GM21367 (cell line): ENCODE measurements around the gene OR14A2.
"Not testable (repeated sequence)": the region's sequence is repeated elsewhere in the genome, so short reads cannot be mapped to it uniquely, and the experiment has no call there.

Experiments used
- ATAC-seq: cut with Tn5 transposase; IDR thresholded peaks from one replicate; pipeline ENCODE4 v1.9.1; 2021; ENCODE audit not compliant: unreplicated experiment

The OR14A2 gene

DNA sequence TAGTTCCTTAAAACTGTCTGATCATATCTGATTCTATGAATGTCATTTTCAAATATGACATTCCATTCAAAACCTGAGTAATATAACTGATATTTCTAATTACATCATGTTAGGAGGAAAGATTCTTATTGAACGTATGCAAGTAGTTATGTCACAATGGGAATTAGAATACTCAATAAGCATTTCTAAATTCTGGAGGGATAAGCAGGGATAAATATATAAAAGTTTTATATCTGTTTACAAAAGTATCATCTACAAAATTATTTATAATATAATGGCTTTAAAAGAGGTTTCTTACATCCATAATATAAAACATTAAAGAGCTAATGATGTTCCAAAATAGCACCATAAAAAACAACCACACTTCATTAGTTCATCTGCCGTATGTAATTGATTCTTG, at the start of gene OR14A2:
Gene OR14A2 (minus strand): TSS at position 101 of the 400 bp plus-strand sequence.
- ATAC-seq: no peak

DNA sequence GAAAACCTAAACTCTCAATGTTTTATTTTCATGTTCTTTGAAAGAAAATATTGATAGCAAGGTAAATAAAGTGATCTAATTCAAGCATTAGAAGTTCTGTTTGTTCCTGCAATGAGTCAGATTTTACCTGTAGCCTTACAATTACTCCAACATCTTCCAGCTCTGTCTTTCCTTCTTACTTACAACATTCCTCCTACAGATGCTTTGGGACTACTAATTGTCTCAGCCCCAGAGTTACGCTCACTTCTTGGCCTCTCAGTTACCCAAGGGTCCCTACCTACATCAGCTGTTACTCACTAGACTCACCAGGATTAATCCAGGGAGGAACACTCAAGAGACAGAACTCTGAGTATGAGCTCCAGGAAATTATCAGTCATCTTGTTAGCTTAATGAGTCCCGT, 49.6 kb upstream of the OR14A2 start:
- ATAC-seq: no peak

DNA sequence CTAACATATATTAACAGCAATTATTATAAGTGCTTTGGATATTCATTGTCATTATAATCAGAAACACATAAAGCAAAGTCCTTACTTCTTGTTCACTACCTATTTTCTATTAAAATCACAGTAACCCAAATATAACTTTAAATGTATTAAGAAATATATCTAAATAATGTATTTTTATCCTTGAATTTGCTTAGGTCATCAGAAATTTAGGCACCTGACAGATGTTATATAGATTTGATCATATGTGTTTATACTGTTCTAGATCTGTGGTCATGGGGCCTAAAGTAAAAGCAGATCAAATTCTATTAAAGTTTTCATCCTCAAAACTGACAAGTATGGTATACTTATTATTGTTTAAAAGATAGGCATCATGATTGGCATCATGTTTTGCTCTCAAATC, 21.7 kb upstream of the OR14A2 start:
- ATAC-seq: no peak

DNA sequence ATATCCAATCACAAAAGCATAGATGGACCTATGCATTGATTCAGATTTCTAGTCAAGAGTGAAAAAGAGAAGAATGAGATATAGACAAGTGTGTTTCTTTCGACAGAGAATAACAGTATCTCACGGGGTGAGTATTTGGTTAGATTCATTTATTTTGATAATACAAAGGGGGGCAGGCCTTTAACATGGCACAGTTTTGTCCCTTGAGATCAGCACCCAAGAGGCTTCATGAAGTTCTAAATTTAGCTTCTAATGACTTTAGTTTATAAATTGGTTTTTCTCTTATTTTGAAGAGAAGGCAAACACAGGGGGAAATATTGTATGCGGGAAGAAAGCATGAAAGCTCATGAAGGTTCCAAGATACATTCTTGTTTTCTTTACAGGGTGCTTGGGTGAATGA, 12.5 kb upstream of the OR14A2 start, which contains the start of gene OR1C1:
Gene OR1C1 (minus strand): TSS at position 101 of the 400 bp plus-strand sequence. CDS start 2,150 bp downstream, outside the sequence.
- ATAC-seq: no peak

DNA sequence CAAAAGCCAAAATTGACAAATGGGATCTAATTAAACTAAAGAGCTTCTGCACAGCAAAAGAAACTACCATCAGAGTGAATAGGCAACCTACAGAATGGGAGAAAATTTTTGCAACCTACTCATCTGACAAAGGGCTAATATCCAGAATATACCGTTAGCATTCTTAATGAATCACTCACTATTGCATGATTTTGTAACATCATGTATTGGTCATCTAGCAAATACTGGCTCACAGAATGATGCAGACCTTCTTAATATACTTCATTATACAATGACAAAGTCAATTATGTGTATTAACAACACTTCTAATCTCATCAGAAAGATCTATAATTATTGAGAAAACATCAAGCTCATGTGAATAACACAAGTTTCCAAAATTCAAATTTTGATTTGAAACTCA, 6.4 kb upstream of the OR14A2 start:
- ATAC-seq: not testable (repeated sequence)

DNA sequence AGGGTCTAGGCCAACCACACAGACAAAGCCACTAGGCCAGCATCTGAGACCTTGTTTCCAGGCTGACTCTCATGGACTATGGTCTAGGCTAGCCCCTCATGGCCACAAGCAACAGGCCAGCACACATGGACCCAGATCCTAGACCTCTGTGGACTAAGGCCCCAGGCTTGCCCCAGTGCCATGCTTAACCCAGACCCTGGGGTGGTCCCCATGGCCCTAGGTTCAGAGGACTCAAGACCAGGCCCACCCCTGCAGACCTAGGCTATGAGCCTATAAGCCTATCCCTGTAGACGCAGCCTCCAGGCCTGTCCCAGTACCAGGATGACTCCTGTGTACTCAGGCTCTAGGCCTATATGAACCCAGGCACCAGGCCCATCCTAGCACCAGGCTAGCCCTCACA, 1.9 kb upstream of the OR14A2 start:
- no peak for ATAC-seq

DNA sequence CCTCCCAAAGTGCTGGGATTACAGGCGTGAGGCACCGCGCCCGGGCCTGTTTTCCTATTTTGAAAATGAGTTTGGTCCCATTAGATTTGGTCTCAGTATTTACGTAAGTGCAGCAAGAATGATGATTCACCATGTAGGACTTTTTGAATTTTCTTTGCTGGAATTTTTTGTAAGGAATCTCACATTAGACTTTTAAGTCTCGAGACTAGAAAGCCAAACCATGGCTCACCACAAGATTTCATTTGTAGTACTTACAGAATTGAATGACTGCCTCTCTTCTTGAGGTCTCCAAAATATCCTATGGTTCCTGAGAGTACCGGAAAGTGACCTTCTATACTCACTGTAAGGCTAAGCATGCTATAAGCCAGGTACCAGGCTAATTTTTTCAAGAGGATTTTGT, 325 bp downstream of the OR14A2 start:
- ATAC-seq: no peak

DNA sequence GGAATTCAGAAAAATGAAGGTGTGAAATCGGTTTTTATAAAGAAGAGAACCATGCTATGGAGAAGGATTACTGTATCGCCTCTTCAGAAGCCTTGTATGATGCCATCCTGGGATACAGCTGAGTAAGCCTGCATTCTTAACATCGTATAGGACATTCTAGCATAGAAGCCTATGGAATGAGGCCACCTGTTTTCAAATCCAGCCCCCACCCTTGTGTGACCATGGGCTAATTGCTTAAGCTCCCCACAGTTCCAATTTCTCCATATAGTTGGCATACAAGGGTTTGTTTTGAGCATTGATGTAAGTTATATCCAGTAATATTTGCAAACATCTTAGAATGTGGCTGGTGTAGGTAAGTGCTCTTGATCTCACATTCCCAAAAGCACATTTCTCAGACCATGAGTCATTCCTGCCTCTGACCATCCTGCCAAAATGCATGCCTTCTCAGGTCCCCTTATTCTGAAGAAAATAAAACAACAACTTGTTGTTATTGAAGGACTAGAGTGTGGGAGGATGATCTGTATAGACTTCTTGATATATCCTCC, 1.5 kb downstream of the OR14A2 start:
- no peak for ATAC-seq

DNA sequence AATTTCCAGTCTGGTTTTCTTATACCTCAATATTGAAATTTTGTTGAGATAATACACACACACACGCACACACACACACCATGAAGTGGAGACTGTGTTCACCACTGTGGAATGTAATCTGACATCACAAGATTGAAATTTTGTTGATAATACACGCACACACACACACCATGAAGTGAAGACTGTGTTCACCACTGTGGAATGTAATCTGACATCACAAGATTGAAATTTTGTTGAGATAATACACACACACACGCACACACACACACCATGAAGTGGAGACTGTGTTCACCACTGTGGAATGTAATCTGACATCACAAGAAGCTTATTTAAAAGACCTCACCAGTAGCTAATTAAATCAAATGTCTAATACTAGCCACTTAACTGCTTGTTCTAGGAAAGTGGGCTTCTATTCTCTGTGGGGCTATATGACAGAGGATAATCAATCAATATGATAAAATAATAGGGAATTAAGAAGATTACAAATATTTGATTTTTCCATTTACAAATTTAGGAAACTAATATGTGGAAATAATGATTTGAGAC, 5.7 kb downstream of the OR14A2 start:
- ATAC-seq: not testable (repeated sequence)

DNA sequence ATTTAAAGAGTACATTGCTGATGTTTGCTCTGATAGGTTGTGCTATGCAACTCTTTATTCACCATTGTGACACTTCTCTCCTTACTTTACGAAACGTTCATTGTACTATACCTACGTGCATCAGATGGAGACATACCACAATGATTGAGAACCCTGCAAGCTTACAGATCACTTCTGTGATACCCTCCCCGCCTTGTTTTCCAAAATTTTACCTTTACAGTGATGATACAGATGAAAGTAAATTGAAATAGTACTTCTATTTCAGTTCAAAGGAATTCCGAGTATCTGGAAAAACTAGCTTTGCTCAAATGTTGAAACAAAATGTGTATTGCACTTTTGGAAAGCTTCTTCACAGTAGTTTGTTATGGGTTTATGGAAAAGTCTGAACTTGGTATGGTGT, 6.2 kb downstream of the OR14A2 start:
- no peak for ATAC-seq

DNA sequence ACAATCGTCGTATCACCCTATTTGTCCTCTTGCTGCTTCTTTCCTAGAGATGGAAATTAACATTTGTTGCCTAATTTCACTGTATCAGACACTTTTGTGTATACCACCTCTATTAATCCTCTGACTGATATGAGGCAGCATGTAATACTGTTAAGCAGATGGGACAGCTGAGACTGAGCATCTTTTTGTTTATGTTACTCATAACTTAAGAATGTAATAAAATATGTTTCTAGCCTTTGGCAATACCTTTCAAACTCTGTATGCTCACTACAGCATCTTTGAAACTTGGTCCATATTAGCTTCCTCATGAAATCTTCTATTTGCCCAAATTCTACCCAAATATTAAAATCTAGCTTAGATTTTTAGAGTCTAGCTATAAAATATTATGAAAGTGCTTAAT, 7.2 kb downstream of the OR14A2 start:
- no peak for ATAC-seq

DNA sequence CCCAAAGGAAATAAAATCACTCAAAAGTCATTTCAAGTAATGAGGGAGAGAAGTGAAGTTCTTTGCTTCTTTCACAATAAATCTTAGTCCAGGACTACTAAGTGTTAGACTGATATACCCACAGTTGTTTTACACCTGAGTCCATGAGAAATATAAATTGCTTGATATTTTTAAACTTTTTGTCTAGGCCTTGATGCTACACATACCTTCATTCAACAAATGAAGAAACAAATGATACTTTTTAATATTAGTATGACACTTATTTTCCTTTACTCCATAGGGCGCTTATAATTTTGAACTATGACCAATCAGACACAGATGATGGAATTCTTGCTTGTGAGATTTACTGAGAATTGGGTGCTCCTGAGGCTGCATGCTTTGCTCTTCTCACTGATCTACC, 9.6 kb downstream of the OR14A2 start, which contains the start of gene OR14K1:
Gene OR14K1 (plus strand): TSS at position 301 of the 400 bp plus-strand sequence. CDS start 0 bp downstream, at position 301.
- no peak for ATAC-seq

DNA sequence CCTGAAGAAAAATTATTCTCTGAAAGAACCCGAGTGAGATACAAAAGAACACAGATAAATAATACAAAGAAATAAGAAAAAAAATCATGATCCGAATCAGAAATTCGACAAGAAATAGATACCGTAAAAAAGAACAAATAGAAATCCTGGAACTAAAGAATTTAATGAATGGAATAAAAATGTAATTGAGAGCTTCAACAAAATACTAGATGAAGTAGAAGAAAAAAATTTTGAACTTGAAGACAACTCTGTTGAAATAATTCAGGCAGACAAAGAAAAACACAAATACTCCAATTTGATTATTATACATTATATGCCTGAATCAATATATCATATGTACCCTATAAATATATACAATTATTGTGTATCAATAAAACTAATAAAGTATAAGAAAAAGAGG, 26.7 kb downstream of the OR14A2 start:
- ATAC-seq: no peak

DNA sequence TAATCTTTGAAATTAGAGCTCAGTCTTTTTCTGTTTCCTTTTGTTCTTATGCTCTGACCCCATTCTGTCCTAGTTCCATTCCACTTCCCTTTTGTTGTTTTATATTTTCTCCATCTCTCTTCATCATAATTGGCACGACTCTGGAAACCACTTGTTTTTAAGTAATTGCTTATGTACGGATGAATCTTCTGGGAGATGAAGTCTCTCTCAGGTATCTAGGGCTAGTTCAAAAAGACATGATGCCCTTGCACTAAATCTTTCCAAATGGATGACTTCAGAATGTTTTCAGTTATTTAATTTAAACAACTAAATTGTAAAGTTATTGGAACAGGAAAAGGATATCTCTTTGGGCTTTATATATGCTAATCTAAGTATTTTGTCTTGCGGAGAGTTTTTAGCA, 31.4 kb downstream of the OR14A2 start, which contains the start of gene OR6F1:
Gene OR6F1 (minus strand): TSS at position 101 of the 400 bp plus-strand sequence. CDS start 3,891 bp downstream, outside the sequence.
- ATAC-seq: no peak

DNA sequence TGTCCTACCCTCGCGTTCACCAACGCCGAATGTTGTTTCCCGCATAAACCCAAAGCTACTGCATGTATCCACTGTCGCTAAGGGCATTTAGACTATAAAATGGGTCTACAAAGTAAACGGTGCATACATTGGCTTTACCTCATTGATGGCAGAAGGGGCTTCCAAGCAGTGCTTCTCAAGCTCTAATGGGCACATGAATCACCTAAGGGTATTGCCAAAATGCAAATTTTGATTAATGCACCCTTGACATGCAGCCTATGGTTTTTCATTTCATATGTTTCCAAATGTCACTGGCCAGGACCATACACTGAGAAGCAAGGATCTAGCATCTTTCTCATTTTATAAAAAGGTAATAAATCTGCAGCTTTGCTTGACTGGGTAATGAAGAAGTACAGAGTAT, 34.2 kb downstream of the OR14A2 start:
- no peak for ATAC-seq

DNA sequence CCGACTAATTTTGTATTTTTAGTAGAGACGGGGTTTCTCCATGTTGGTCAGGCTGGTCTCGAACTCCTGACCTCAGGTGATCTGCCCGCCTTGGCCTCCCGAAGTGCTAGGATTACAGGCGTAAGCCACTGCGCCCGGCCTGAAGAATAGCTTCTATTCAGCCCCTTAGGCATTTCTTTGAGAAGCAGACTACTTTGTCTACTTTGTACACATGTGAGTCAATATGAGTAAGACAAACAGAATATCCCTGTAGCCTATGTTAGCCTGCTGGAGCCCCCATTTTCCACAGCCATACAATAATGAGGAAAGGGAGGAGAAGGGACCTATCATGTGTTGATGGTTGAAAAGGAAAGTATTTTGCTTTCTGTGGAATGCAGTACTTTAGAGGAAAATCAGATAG, 37.3 kb downstream of the OR14A2 start:
- ATAC-seq: not testable (repeated sequence)

DNA sequence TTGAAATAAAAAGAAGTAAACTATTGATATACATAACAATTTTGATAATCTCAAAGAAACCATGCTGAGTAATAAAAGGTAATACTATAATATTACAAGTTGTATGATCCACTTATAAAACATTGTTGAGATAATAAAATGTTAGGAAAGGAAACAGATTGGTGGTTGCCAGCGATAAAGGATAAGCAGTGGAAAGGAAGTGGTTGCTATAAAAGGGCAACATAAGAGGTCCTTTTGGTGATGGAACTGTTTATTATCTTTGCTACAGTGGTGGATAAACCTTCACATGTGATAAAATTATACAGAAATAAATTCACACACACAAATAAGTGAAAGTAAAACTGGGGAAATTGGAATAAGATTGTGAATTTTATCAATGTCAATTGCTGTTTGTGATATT, 46.6 kb downstream of the OR14A2 start:
- ATAC-seq: no peak

DNA sequence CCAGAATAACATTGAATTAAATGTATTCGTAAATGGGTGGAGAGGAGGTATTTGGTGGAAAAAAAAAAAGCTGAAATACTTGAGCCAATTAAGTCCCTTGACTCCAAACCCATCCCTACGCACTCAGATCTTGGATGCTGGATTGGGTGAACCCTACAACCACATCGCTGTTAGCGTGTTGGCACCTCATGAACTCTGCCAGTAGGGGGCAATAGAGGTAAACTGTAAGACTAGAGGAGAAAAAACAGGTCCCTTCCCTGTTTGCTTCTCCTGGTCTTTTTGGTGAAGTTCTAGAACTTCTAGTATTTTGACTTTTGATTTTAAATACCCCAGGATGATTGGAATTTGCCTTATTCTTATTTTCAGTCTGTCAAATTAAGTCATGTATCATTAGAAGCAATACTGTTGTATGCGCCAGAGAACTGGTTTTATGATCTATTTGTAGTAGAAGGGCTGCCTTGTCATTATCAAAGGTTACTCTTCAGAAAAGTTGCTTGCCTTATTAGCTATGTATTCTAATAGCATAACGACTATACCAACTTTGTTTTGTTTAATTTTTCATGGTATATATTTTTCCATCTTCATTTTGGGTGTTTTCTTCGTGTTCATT, 66.5 kb downstream of the OR14A2 start:
- peak; percentile 98 for ATAC-seq

DNA sequence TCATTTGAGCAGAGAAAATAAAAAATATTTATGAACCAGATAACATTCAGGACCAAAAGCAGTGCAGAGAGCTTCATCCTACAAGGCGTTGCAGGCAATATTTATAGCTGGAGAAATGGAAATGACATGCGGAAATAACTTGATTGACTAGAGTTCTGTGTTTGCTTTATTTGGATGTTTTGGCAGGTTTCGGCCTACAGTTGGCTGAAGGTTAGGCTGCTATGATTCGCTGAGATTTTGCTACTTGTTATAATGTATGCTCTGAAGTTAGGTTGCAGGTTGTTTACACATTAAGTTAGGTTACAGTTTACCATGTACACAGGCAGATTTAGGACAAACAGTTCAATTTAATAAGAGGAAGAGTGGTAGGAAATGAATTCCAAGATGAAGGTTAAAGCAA, 67.8 kb downstream of the OR14A2 start:
- no peak for ATAC-seq

DNA sequence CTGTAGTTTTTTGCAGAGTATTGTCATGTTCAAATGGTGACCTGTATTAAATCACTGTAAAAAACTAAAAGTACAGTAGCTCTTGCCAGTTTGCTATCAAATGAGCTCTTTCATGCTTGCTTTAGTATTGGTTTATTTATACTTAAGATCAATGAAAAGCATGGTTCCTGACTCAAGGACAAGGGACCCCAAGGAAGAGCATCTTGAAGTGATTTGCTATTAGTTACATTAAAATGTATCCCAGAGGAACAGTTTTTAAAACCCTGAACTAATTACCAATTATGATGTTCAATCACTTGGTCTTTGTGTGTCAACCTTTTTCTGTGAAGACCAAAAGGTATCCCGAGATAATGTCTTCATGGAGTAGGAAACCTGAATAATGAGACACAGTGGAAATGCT, 68.3 kb downstream of the OR14A2 start, which contains the start of gene OR13G1:
Gene OR13G1 (minus strand): TSS at position 101 of the 400 bp plus-strand sequence. CDS start 6,698 bp downstream, outside the sequence.
- ATAC-seq: no peak
